ENCODE data around the gene MCAT. TPM values are rescaled to one million over a fixed set of nuclear protein-coding genes. Genes with fewer than 3 reads are reported as not detected.

MCAT gene
- total RNA-seq = 29.3 and 32.6 TPM in 2 replicates

GRCh38 chr22:43142880-43143562, at the start of gene MCAT:
Gene MCAT, minus strand, starts transcription at chr22:43143398. Its CDS starts 50 bp downstream, at chr22:43143348.

GRCh38 chr22:43186272-43187170, 43.3 kb upstream of the MCAT start, which contains the start of gene TTLL12:
Gene TTLL12, minus strand, starts transcription at chr22:43187134. Its CDS starts 65 bp downstream, at chr22:43187069.

GRCh38 chr22:43151251-43152002, 8.2 kb upstream of the MCAT start, which contains the start of gene TSPO:
Gene TSPO, plus strand, starts transcription at chr22:43151559. Its CDS starts 7,680 bp downstream, at chr22:43159239.

GRCh38 chr22:43110444-43110926, 32.7 kb downstream of the MCAT start, which contains the start of gene BIK:
Gene BIK, plus strand, starts transcription at chr22:43110750. Its CDS starts 13,273 bp downstream, at chr22:43124023.

GRCh38 chr22:43088984-43089717, 54.0 kb downstream of the MCAT start, which contains the start of gene TTLL1:
Gene TTLL1, minus strand, starts transcription at chr22:43089391. Its CDS starts 13,805 bp downstream, at chr22:43075586.

Other genes starting within 250 kb of the MCAT start
- 52.2 and 60.3 TPM in 2 replicates for gene PACSIN2, start 128.2 kb downstream of the MCAT start, total RNA-seq
- 5.4 and 13.3 TPM in 2 replicates for gene TTLL1, start 54.0 kb downstream of the MCAT start, total RNA-seq
- 4.1 and 9.5 TPM in 2 replicates for gene BIK, start 32.6 kb downstream of the MCAT start, total RNA-seq
- 675 and 680 TPM in 2 replicates for gene TSPO, start 8.2 kb upstream of the MCAT start, total RNA-seq
- gene TTLL12, start 43.7 kb upstream of the MCAT start, total RNA-seq = 60.8 and 85.9 TPM in 2 replicates
- under 0.01 TPM in 1 of 2 replicates, not detected in the other for gene SCUBE1, start 200.0 kb upstream of the MCAT start, total RNA-seq